NCI-H1694 treated with DMSO at 0.1 percent for 48 hours (cell line): ENCODE data around the gene CHST1.

ENCODE experiments used
- DNase-seq: peaks from one replicate; lab custom pipeline; 2025; lab: John Stamatoyannopoulos, UW

CHST1 gene

GRCh38 chr11:45665206-45665932 is at the start of gene CHST1:
Gene CHST1 (minus strand): TSS chr11:45665622. CDS start chr11:45650923, 14,699 bp downstream.
- no peak for DNase-seq

GRCh38 chr11:45713573-45713972 is 48.2 kb upstream of the CHST1 start:
- DNase-seq, result no peak

- DNase-seq, result no peak
These were observed 45.1 kb upstream of the CHST1 start for GRCh38 chr11:45710561-45710960.

- no peak for DNase-seq
These were observed 43.7 kb upstream of the CHST1 start for GRCh38 chr11:45708887-45709663.

- no peak for DNase-seq
These were observed 39.2 kb upstream of the CHST1 start for GRCh38 chr11:45704635-45705034.

GRCh38 chr11:45704133-45704532 is 38.7 kb upstream of the CHST1 start:
- DNase-seq, result no peak

- DNase-seq, result no peak
These were observed 37.1 kb upstream of the CHST1 start for GRCh38 chr11:45702511-45702910.

GRCh38 chr11:45698777-45699497 is 33.5 kb upstream of the CHST1 start:
- DNase-seq, result no peak

GRCh38 chr11:45692808-45693453 is 27.5 kb upstream of the CHST1 start:
- DNase-seq, result no peak

- no peak for DNase-seq
These were observed 23.1 kb upstream of the CHST1 start for GRCh38 chr11:45688472-45689033.

- no peak for DNase-seq
These were observed 22.4 kb upstream of the CHST1 start for GRCh38 chr11:45687836-45688235.

GRCh38 chr11:45685964-45686537 is 20.6 kb upstream of the CHST1 start:
- no peak for DNase-seq

GRCh38 chr11:45684440-45684839 is 19.0 kb upstream of the CHST1 start:
- DNase-seq, result no peak

- no peak for DNase-seq
These were observed 18.0 kb upstream of the CHST1 start for GRCh38 chr11:45683271-45684058.

GRCh38 chr11:45679806-45680205 is 14.4 kb upstream of the CHST1 start:
- DNase-seq, result no peak

GRCh38 chr11:45678976-45679375 is 13.6 kb upstream of the CHST1 start:
- no peak for DNase-seq

- DNase-seq, result no peak
These were observed 12.5 kb upstream of the CHST1 start for GRCh38 chr11:45677770-45678512.

GRCh38 chr11:45676522-45677095 is 11.2 kb upstream of the CHST1 start:
- DNase-seq, result no peak

GRCh38 chr11:45675646-45676045 is 10.2 kb upstream of the CHST1 start:
- DNase-seq, result no peak
